ENCODE measurements around the gene IMPDH1. TPM values are rescaled to one million over a fixed set of nuclear protein-coding genes. Genes with fewer than 3 reads are reported as not detected.

Gene IMPDH1
- total RNA-seq, 5 donors from 2014 or later (not counting 1 experiment from before 2014, with no cell fraction given): 39.9 to 73.3 (median 65.6) TPM

GRCh38 chr7:128363261-128363721 is 46.5 kb downstream of the IMPDH1 start:
- H3K4me1 ChIP-seq (ENCODE audit: control insufficient read depth in 1 of 2, extremely low read depth in 1 of 2, insufficient read depth in 2 of 2, low read length in 2 of 2): peaks cover 0 to 20% of the 10 kb centered on the region in 2 experiments
- H3K36me3 ChIP-seq (ENCODE audit: control insufficient read depth in 2 of 2, extremely low read depth in 1 of 2, insufficient read depth in 1 of 2, low read length in 1 of 2): no peaks in the 10 kb centered on the region
- peaks cover 7 to 46% of the 10 kb centered on the region in 2 experiments for H3K27me3 ChIP-seq (replicated peaks in 1 of 2; ENCODE audit: control insufficient read depth in 2 of 2, extremely low read depth in 1 of 2, insufficient read depth in 2 of 2, low read length in 1 of 2)
- no peak overlapping the region for H3K27ac ChIP-seq (ENCODE audit: low read length)
- ChIA-PET CTCF (no interaction called here), POLR2A (no interaction called here)
- ATAC-seq (replicated peaks in 1 of 4): no peak
- Mint-ChIP-seq H3K4me3 (peak overlapping the region in 1 of 3 donors; percentile 93), H3K4me1 (peaks cover 15 to 20% (median 19%) of the 10 kb centered on the region in 3 donors), H3K27me3 (peaks cover 40 to 69% of the 10 kb centered on the region in 2 donors), H3K27ac (no peak overlapping the region), H3K9me3 (no peaks in the 10 kb centered on the region), H3K36me3 (no peaks in the 10 kb centered on the region)
- no peaks in the 10 kb centered on the region for H3K9me3 ChIP-seq
- no peak for DNase-seq
- WGBS (ENCODE audit: insufficient coverage): 88% methylated on average over 1 of the region's 6 CpGs
- no peak overlapping the region for H3K4me3 ChIP-seq (ENCODE audit: control insufficient read depth in 1 of 2, extremely low read depth in 1 of 2, low read length in 1 of 2)

DNA sequence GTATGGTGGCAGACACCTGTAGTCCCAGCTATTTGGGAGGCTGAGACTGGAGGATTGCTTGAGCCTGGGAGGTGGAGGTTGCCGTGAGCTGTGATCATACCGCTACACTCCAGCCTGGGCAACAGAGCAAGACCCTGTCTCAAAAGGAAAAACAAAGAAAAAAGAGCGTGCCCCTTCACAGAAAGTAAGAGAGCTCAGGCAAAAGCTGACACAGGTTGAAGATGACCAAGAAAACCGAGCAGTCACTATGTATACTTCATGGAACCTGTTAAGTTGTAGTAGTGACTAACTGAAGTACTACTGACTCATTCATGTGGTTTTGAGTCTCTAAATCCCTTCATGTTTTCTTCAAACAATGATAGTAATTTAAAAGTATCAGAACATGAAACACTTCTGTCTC is 47.1 kb downstream of the IMPDH1 start:
- no peak for DNase-seq
- Histone ChIP-seq H3K27ac (ENCODE audit: low read length) (no peak overlapping the region), H3K4me3 (ENCODE audit: control insufficient read depth in 1 of 2, extremely low read depth in 1 of 2, low read length in 1 of 2) (no peak overlapping the region), H3K36me3 (ENCODE audit: control insufficient read depth in 2 of 2, extremely low read depth in 1 of 2, insufficient read depth in 1 of 2, low read length in 1 of 2) (no peaks in the 10 kb centered on the region), H3K27me3 (replicated peaks in 1 of 2; ENCODE audit: control insufficient read depth in 2 of 2, extremely low read depth in 1 of 2, insufficient read depth in 2 of 2, low read length in 1 of 2) (peaks cover 7 to 50% of the 10 kb centered on the region in 2 experiments), H3K4me1 (ENCODE audit: control insufficient read depth in 1 of 2, extremely low read depth in 1 of 2, insufficient read depth in 2 of 2, low read length in 2 of 2) (peaks cover 0 to 20% of the 10 kb centered on the region in 2 experiments), H3K9me3 (no peaks in the 10 kb centered on the region)
- ChIA-PET CTCF (interaction anchor here in 1 of 2 donors (1.1 kb wide), 1 partner anchor 15 kb away, joined by 3 read pairs; no protein-coding TSS in a partner anchor), POLR2A (no interaction called here)
- Mint-ChIP-seq H3K36me3 (no peaks in the 10 kb centered on the region), H3K9me3 (no peaks in the 10 kb centered on the region), H3K27ac (peak overlapping the region in 1 of 2 donors; percentile 27), H3K27me3 (peaks cover 39 to 69% of the 10 kb centered on the region in 2 donors), H3K4me1 (peaks cover 15 to 20% (median 19%) of the 10 kb centered on the region in 3 donors), H3K4me3 (peak overlapping the region; percentile 80 to 93 (median 83))
- 93% methylated on average over 3 of the region's 4 CpGs for WGBS (ENCODE audit: insufficient coverage)
- ATAC-seq (replicated peaks in 1 of 4): no peak

DNA sequence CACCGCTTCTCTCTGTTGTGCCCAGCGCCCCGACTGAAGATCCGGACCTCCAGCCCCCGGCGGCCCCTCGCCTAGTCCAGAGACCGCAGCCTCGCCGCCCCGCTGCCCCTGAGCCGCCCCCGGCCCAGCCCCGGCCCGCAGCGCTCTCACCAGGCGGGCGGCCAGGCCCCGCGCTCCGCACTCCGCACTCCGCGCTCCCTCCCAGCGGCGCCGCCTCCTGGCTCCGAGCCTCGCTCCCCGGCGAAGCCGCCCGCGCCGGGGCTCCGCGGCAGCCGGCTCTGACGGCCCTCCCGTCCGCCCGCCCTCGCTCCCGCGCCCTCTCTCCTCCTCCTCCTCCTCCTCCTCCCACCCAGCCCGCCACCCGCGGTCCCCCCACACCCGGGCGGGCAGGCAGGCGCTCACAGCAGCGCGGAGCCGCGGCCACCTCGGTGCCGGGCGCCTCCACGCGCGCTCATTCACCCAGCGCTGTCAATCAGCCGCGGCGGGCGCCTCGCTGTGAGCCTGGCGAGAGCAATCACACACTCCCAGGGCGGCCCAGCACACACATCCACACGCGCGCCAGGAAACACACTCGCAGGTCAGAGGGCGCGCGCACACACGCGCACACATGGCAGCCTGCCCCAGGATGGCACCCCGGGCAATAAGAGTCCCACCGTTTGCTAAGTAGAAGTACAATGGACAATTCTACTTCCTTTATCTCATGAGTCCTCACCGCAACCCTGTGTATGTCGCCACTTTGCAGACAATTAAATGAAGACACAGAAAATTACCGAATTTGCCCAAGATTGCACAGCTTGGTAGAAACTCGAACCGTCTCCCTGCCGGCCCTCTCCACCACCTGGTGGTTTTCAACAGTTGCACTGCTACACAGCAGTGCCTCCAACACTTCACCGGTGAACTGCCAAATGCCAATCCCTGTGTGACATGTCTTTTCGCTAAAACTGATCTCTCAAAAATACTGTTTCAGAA is 48.1 kb downstream of the IMPDH1 start, which contains the start of gene PRRT4:
TSS of gene PRRT4 (minus strand) at position 280 of the 969 bp plus-strand sequence.
- H3K4me1 Mint-ChIP-seq: peaks cover 15 to 20% (median 19%) of the 10 kb centered on the region in 3 donors
- peaks cover 0 to 20% of the 10 kb centered on the region in 2 experiments for H3K4me1 ChIP-seq (ENCODE audit: control insufficient read depth in 1 of 2, extremely low read depth in 1 of 2, insufficient read depth in 2 of 2, low read length in 2 of 2)
- peak within 1 kb of the TSS; percentile 39 to 67 for H3K4me3 ChIP-seq (ENCODE audit: control insufficient read depth in 1 of 2, extremely low read depth in 1 of 2, low read length in 1 of 2)
- H3K9me3 Mint-ChIP-seq: no peaks in the 10 kb centered on the region
- 1% methylated on average over 77 of the region's 88 CpGs for whole genome bisulfite sequencing (ENCODE audit: insufficient coverage)
- H3K36me3 Mint-ChIP-seq: no peaks in the 10 kb centered on the region
- POLR2A ChIA-PET: no interaction called here
- H3K36me3 ChIP-seq (ENCODE audit: control insufficient read depth in 2 of 2, extremely low read depth in 1 of 2, insufficient read depth in 1 of 2, low read length in 1 of 2): no peaks in the 10 kb centered on the region
- CTCF ChIA-PET: interaction anchor here in 1 of 2 donors (1.1 kb wide), 1 partner anchor 14 kb away, joined by 3 read pairs; no protein-coding TSS in a partner anchor
- peaks cover 7 to 56% of the 10 kb centered on the region in 2 experiments for H3K27me3 ChIP-seq (replicated peaks in 1 of 2; ENCODE audit: control insufficient read depth in 2 of 2, extremely low read depth in 1 of 2, insufficient read depth in 2 of 2, low read length in 1 of 2)
- H3K27ac Mint-ChIP-seq: peak within 1 kb of the TSS in 1 of 2 donors; percentile 21
- peak within 1 kb of the TSS; percentile 80 to 93 (median 83) for H3K4me3 Mint-ChIP-seq
- DNase-seq: peak in 34 of 35 experiments; percentile 17 to 65 (median 43)
- H3K9me3 ChIP-seq: no peaks in the 10 kb centered on the region
- no peak within 1 kb of the TSS for H3K27ac ChIP-seq (ENCODE audit: low read length)
- ATAC-seq (replicated peaks in 1 of 4): peak; percentile 75 to 87 (median 81)
- peaks cover 34 to 63% of the 10 kb centered on the region in 2 donors for H3K27me3 Mint-ChIP-seq

- DNase-seq (no peak), ATAC-seq (replicated peaks in 1 of 4) (no peak)
- Mint-ChIP-seq H3K36me3 (no peaks in the 10 kb centered on the region), H3K27me3 (peaks cover 25 to 49% of the 10 kb centered on the region in 2 donors), H3K27ac (no peak overlapping the region), H3K4me3 (peak overlapping the region in 2 of 3 donors; percentile 34 to 93), H3K9me3 (no peaks in the 10 kb centered on the region), H3K4me1 (peaks cover 15 to 23% (median 19%) of the 10 kb centered on the region in 3 donors)
- 63% methylated on average over 8 of the region's 9 CpGs for WGBS (ENCODE audit: insufficient coverage)
- ChIA-PET POLR2A (no interaction called here), CTCF (interaction anchor here in 1 of 2 donors (0.6 kb wide), 1 partner anchor 38 kb away, joined by 3 read pairs; no protein-coding TSS in a partner anchor)
- H3K36me3 ChIP-seq (ENCODE audit: control insufficient read depth in 2 of 2, extremely low read depth in 1 of 2, insufficient read depth in 1 of 2, low read length in 1 of 2): no peaks in the 10 kb centered on the region
- H3K4me3 ChIP-seq (ENCODE audit: control insufficient read depth in 1 of 2, extremely low read depth in 1 of 2, low read length in 1 of 2): peak overlapping the region in 1 of 2 donors; percentile 67
- no peaks in the 10 kb centered on the region for H3K9me3 ChIP-seq
- no peak overlapping the region for H3K27ac ChIP-seq (ENCODE audit: low read length)
- peaks cover 7 to 49% of the 10 kb centered on the region in 2 experiments for H3K27me3 ChIP-seq (replicated peaks in 1 of 2; ENCODE audit: control insufficient read depth in 2 of 2, extremely low read depth in 1 of 2, insufficient read depth in 2 of 2, low read length in 1 of 2)
- peaks cover 0 to 20% of the 10 kb centered on the region in 2 experiments for H3K4me1 ChIP-seq (ENCODE audit: control insufficient read depth in 1 of 2, extremely low read depth in 1 of 2, insufficient read depth in 2 of 2, low read length in 2 of 2)
Measured at GRCh38 chr7:128360359-128360678, 49.5 kb downstream of the IMPDH1 start.

- H3K27me3 ChIP-seq (replicated peaks in 1 of 2; ENCODE audit: control insufficient read depth in 2 of 2, extremely low read depth in 1 of 2, insufficient read depth in 2 of 2, low read length in 1 of 2): peaks cover 7 to 47% of the 10 kb centered on the region in 2 experiments
- H3K36me3 ChIP-seq (ENCODE audit: control insufficient read depth in 2 of 2, extremely low read depth in 1 of 2, insufficient read depth in 1 of 2, low read length in 1 of 2): no peaks in the 10 kb centered on the region
- 80% methylated on average over 1 of the region's 4 CpGs for WGBS (ENCODE audit: insufficient coverage)
- ChIA-PET POLR2A (no interaction called here), CTCF (interaction anchor here in 1 of 2 donors (0.6 kb wide), 1 partner anchor 38 kb away, joined by 3 read pairs; no protein-coding TSS in a partner anchor)
- no peaks in the 10 kb centered on the region for H3K36me3 Mint-ChIP-seq
- H3K9me3 ChIP-seq: no peaks in the 10 kb centered on the region
- no peaks in the 10 kb centered on the region for H3K9me3 Mint-ChIP-seq
- no peak overlapping the region for H3K27ac Mint-ChIP-seq
- H3K27me3 Mint-ChIP-seq: peaks cover 22 to 45% of the 10 kb centered on the region in 2 donors
- H3K4me3 Mint-ChIP-seq: peak overlapping the region in 1 of 3 donors; percentile 44
- H3K4me1 Mint-ChIP-seq: peaks cover 15 to 23% (median 19%) of the 10 kb centered on the region in 3 donors
- ATAC-seq (replicated peaks in 1 of 4) (no peak), DNase-seq (no peak)
- H3K4me1 ChIP-seq (ENCODE audit: control insufficient read depth in 1 of 2, extremely low read depth in 1 of 2, insufficient read depth in 2 of 2, low read length in 2 of 2): peaks cover 0 to 20% of the 10 kb centered on the region in 2 experiments
- H3K27ac ChIP-seq (ENCODE audit: low read length): no peak overlapping the region
- no peak overlapping the region for H3K4me3 ChIP-seq (ENCODE audit: control insufficient read depth in 1 of 2, extremely low read depth in 1 of 2, low read length in 1 of 2)
Measured at GRCh38 chr7:128359939-128360338, 49.8 kb downstream of the IMPDH1 start.

DNA sequence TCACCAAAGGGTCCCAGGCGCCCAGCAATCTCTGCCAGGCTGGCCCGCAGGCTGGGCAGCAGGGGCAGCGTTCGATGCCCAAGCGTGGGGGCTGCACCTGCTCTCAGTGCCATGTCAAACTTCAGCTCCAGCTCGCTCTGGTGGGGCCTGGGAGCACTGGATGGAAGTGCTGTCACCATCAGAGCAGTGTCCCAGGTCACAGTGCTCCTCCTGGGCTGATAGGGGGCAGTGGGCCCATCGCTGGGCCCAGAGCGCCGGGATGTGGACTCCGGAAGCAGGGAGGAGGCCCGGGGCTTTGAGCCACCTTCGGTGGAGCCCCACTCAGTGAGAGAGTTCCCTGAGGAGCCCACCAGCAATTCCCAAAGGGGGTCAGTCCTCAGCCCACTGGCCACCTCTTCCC is 50.4 kb downstream of the IMPDH1 start:
- Mint-ChIP-seq H3K4me3 (peak overlapping the region in 1 of 3 donors; percentile 44), H3K36me3 (no peaks in the 10 kb centered on the region), H3K4me1 (peaks cover 15 to 23% (median 19%) of the 10 kb centered on the region in 3 donors), H3K27ac (no peak overlapping the region), H3K27me3 (peaks cover 16 to 39% of the 10 kb centered on the region in 2 donors), H3K9me3 (no peaks in the 10 kb centered on the region)
- H3K27ac ChIP-seq (ENCODE audit: low read length): no peak overlapping the region
- H3K4me3 ChIP-seq (ENCODE audit: control insufficient read depth in 1 of 2, extremely low read depth in 1 of 2, low read length in 1 of 2): no peak overlapping the region
- no peaks in the 10 kb centered on the region for H3K9me3 ChIP-seq
- ATAC-seq (replicated peaks in 1 of 4): no peak
- DNase-seq: no peak
- no peaks in the 10 kb centered on the region for H3K36me3 ChIP-seq (ENCODE audit: control insufficient read depth in 2 of 2, extremely low read depth in 1 of 2, insufficient read depth in 1 of 2, low read length in 1 of 2)
- ChIA-PET CTCF (interaction anchor here in 1 of 2 donors (0.6 kb wide), 1 partner anchor 255 kb away, joined by 3 read pairs; no protein-coding TSS in a partner anchor), POLR2A (no interaction called here)
- WGBS (ENCODE audit: insufficient coverage): 92% methylated on average over 7 of the region's 12 CpGs
- peaks cover 7 to 47% of the 10 kb centered on the region in 2 experiments for H3K27me3 ChIP-seq (replicated peaks in 1 of 2; ENCODE audit: control insufficient read depth in 2 of 2, extremely low read depth in 1 of 2, insufficient read depth in 2 of 2, low read length in 1 of 2)
- peaks cover 0 to 20% of the 10 kb centered on the region in 2 experiments for H3K4me1 ChIP-seq (ENCODE audit: control insufficient read depth in 1 of 2, extremely low read depth in 1 of 2, insufficient read depth in 2 of 2, low read length in 2 of 2)
